Jurkat, Clone E6-1 (cell line): ENCODE data around the gene E2F4.

Source experiments
- DNase-seq: peaks from one replicate; pipeline ENCODE4 v3.0.0-alpha.2; 2011; ENCODE audit warnings: low read depth, low spot score
- H3K4me3 ChIP-seq: 2 replicates; pipeline ENCODE4 v1.5.1; 2011; ENCODE audit warnings: mild to moderate bottlenecking, low read length, control low read depth, moderate library complexity

E2F4 gene

DNA sequence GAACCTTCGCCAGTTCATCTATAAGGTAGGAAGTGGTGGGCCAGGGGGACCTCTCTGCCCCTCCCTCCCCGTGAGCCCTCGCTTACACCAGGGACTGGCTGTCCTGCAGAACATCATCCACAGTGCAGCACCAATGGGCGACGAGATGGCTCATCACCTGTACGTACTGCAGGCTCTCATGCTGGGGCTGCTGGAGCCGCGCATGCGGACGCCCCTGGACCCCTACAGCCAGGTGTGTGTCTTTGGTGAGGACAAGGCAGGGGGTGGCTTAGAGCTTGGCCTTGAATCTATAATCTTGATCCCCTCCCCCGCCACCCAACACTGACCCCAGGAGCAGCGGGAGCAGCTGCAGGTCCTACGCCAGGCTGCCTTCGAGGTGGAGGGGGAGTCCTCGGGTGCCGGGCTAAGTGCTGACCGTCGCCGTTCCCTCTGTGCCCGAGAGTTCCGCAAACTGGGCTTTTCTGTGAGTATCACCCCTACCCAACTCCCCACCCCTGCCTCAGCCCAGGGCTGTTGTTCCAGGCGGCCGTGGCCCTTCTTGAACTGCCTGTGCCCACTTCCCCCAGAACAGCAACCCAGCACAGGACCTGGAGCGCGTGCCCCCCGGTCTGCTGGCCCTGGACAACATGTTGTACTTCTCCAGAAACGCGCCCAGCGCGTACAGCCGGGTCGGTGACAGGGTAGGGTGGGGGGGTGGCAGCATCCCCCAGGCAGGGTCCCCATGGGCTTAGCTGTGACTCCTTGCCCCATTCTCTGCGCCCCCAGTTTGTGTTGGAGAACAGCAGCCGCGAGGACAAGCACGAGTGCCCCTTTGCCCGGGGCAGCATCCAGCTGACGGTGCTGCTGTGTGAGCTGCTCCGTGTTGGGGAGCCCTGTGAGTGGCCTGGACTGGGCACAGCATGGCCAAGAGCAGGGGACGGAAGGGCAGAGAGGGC lies 9.7 kb downstream of the E2F4 start:
- no peak overlapping the region for H3K4me3 ChIP-seq
- DNase-seq, result no peak

DNA sequence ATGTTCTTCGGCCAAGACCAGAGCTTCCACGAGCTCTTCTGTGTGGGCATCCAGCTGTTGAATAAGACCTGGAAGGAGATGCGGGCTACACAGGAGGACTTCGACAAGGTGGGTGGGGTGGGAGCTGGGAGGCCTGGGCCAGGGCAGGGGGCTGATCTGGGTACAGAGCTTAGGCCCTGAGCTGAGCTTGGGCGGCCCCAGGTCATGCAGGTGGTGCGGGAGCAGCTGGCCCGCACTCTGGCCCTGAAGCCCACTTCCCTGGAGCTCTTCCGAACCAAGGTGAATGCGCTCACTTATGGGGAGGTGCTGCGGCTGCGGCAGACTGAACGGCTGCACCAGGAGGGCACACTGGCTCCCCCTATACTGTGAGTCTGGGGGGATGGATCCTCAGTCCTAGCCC lies 10.5 kb downstream of the E2F4 start:
- H3K4me3 ChIP-seq, result no peak overlapping the region
- no peak for DNase-seq

DNA sequence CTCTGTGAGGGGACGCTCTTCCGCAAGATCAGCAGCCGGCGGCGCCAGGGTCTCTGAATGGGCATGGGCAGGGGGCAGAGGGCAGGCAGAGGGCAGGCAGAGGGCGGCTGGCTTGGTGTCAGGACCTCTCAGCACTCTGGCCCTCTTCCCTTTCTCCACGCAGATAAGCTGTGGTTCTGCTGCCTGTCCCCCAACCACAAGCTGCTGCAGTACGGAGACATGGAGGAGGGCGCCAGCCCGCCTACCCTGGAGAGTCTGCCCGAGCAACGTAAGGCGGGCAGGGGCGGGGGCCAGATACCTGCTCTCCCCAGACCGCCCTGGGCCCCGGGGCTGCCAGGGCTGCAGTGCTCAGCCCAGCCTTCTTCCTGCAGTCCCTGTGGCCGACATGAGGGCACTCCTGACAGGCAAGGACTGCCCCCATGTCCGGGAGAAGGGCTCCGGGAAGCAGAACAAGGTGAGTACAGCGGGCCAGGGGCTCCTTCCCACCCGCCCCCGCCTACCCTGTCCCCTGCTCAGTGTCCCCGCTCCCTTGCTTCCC lies 11.1 kb downstream of the E2F4 start:
- H3K4me3 ChIP-seq, result no peak overlapping the region
- no peak for DNase-seq

DNA sequence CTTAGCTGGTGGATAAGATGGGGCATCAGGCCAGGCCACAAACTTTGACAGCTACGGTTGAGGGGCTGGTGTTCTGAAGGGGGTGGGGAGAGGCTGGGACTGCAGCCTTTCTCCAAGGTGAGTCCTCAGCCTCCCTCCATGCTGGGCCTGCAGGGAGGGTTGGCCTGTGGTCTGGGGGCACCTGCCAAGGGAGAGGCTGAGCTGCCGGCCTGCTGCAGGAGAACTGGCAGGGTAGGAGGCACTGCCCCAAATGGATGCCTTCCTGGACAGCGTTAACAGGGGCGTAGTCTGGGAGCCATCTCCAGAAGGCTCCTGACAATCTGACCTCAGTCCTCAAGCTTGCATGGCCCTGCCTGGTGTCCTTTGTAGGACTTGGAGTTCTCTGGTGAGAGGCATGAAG lies 12.1 kb downstream of the E2F4 start:
- DNase-seq, result no peak
- H3K4me3 ChIP-seq, result no peak overlapping the region

DNA sequence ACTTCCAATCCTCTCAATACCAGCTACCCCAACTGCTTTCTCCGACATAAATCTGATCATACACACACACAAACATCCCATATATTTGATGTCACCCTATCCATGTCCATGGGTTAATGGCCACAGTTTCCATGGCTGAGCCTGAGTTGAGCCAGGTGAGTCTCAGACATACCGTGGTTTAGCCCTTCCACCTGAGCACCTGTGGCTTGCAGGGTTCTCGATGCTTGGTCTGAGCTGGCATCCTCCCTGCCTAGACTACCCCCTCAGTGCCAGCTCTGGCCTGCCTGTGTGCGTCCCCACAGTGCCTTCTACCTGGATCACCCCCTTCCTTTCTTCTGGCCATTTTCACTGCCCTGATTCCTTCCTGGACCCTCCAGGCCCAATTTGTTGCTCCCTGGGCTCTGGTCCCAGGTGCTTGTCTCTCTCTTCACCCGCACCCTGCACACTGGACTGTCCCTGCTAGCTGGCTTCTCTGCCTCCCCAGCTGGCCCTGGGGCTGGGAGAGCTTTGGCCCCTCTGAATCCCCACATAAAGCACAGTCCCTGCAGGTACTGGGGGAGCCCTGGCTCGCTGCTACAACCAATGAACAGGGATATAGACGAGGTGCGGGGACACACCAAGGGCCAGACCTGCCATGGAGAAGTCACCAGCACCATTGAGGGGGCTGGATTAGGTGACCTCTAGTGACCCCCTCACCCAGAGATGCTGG lies 14.3 kb downstream of the E2F4 start:
- DNase-seq, result no peak
- no peak overlapping the region for H3K4me3 ChIP-seq

DNA sequence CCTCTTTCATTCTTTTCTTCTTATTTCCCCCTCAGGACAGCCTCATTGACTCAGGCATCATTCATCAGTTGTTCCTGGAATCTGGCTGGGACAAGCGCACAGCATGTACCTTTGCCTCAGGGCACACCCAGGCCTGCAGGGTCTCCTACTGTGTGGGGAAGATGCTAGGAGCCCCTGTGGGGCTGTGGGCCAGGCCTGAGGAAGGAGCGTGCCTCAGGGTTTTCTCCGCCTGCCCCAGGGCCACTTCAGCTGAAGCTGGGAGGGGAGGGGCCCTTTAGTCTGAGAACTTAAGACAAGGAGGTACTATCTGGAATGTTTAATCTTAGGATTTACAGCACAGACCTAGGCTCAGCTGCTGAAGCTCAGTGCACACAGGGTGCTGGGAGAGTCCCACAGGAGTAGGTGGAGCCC lies 14.9 kb downstream of the E2F4 start:
- no peak for DNase-seq
- no peak overlapping the region for H3K4me3 ChIP-seq

DNA sequence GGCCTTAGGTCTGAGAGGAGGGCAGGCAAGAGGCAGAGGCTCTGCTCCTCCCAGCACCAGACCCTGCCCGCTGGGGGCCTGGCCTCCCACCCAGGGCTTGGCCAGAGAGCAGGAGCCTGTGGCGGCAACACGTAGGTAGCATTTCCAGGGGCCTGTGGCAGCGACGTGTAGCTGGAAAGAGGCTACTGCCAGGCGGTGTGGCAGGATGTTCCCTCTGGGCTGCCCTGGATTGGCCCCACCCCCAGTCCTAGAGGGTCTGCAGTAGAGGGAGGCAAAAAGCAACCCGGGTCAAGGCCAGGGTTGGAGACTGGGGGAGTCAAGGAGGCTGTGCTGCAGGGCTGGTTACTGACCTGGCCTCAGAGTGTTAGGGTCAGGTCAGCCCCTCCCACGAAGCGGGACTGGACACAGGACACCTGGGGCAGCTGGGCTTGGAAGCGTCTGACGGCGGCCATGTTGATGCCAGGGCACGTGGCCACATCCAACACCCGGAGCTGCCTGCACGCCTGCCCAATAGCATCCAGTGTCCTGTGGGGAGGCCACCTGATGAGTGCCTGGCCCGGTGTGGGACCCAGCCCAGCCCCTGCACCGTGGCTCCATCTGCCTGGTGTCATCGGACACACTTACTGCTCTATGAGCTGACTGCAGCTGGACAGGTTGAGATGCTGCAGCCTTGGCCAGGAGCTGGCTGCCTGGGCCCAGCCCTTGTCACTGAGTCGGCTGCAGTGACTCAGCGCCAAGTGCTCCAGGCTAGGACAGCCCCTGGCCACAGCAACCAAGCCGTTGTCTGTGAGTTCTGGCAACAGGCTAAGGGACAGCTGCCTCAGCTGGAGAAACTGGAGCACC lies 15.5 kb downstream of the E2F4 start:
- no peak overlapping the region for H3K4me3 ChIP-seq
- DNase-seq, result no peak

DNA sequence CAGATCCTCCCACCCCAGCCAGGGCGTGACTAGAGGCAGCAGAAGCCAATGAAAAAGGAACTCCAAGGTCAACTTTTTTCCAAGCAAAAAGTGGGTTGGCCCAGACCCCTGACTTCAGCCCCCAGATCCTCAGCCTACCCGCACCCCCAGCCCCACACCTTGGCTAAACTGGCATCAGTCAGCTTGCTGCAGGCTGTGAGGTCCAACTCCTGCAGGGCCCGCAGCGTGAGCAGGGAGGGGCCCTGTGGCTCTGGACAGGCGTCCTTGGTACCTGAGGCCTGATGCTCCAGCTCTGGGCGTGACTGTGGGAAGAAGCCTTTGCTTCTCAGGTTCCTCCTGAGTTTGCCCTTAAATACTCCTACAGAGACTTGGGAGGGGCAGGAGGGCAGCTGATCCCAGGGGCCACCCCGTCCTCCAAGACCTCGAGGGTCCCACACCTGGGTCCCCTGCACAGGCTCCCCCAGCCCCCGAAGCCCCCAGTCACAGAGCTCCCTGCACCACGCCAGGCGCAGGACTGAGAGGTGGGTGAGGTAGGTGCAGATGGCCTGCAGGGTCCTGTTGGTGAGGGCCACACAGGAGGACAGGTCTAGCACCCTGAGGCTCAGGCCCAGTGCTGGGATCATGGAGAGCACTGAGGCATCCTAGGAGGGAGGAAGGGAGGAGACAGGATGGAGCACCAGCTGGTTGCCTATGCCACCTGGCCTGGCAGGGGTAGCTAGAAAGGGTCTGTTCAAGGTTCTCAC lies 16.4 kb downstream of the E2F4 start:
- DNase-seq, result no peak

DNA sequence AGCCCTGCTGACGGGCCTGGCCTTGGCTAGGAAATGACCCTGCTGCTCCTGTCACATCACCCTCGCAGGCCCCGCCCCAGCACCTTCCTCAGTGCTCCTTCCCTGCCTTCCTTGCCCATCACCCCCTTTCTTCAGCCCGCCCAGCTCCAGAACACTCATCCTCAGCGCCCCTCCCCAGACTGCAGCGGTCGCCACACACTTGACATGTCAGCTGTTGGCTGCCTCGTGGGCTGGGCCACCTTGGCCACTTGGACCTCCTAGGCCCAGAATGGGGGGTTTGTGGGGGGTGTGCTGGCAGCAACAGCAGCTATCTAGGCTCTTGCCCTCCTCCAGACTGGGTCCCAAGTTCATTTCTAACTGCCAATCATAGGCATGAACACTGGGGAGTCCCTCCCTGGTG lies 17.6 kb downstream of the E2F4 start:
- H3K4me3 ChIP-seq, result no peak overlapping the region
- DNase-seq, result no peak

More for the DNA sequence above, 16.4 kb downstream of the E2F4 start:
- H3K4me3 ChIP-seq, result no peak overlapping the region

DNA sequence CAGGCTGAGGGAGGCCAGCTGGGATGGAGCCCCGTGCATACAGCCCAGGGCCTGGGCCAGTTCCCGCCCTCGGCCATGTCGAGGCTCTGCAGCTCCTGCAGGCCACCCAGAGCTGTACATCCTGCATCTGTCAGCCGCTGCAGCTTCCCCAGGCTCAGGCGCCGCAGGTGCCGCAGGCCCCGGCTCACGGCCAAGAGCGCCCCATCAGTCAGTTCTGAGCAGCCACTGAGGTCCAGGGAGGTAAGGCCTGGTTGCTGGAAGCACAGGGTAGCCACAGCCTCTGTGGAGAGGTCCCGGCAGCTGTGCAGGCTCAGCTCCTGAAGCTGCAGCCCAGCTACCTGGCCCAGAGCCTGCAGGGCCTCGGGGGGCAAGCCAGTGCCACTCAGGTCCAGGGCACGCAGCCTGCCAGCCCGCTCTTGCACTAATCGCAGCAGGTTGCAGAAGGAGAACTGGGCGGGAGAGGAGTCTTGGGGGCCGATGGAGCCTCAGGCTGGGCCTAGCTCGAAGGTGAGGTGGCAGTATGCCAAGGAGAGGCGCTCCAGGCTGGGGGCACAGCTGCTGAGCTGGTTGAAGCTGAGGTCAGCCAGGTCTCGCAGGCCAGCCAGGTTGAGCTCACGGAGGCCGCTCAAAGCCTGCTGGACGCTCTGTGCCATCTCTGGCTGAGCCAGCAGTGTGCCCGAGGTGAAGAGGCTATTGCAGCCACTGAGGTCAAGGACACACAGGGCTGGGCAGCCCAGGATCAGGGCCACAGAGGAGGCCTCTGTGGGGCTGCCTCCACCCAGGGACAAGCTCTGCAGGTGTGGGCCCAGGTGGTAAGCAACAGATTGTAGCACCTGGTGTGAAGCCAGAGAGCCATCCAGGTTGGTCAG lies 18.3 kb downstream of the E2F4 start:
- no peak overlapping the region for H3K4me3 ChIP-seq
- DNase-seq, result no peak

DNA sequence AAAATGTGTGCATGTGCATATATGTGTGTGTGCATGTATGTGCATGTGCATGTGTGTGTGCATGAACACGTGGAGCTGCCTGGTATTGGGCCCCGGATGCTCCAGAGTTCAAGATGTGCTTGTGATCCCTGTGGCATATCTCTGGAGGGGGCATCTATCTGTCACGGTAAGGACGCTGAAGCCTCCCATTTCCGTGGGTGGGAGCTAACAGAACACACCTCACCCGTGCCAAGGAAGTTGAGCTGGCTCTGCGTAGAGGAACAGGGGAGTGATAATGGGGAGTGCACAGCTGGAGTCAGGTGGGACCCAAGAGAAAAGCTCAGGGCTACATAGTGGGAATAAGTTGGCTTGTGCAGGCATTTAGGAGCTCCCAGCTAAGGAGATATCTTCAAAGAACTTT lies 19.7 kb downstream of the E2F4 start:
- no peak overlapping the region for H3K4me3 ChIP-seq
- no peak for DNase-seq

DNA sequence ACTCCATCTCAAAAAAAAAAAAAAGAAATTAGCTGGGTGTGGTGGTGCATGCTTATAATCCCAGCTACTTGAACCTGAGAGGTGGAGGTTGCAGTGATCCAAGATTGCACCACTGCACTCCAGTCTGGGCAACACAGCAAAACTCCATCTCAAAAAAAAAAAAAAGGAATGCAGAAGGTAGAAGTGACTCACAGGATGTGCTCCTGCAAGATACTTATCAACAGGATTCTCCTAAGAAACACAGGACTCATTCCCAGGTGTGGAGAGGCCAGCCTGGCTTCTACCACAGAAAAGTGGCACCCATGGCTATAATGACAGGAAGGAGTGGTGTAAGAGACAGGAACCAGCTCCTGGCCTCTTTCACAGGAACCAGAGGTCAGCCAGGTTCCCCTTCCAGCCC lies 20.8 kb downstream of the E2F4 start:
- no peak for DNase-seq
- H3K4me3 ChIP-seq, result no peak overlapping the region

DNA sequence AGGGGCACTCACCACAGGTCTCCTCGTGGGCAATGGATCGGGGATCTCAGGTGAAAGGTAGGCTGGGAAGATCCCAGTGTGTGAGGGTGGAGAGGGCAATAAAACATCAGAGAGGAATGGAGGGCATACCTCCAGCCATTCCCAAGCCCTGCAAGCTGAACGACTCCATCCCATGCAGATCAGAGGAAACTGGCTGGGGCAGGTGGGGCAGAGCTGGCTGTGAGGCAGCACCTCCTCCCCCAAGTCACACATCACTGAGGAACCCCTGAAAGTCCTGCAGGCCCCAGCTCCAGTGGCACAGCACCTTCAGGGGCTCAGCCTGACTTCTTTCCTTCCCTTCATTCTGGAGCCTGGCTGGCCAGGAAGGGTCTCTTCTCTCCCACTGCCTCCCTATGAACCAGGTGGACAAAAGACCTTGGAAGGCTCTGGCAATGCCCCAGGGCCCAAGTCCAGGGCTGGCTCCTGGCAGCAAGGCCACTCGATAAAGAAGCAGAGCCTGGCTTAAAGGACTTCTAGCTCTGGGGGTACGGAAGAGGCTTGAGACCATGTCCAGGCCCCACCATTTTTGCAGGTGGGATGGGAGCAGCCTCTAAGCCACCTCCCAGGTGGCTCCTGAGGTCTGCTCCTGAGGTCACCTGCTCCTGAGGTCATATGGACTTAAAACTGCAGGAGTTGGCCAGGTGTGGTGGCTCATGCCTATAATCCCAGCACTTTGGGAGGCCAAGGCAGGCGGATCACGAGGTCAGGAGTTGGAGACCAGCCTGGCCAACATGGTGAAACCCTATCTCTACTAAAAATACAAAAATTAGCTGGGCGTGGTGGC lies 21.5 kb downstream of the E2F4 start:
- no peak for DNase-seq
- no peak overlapping the region for H3K4me3 ChIP-seq

DNA sequence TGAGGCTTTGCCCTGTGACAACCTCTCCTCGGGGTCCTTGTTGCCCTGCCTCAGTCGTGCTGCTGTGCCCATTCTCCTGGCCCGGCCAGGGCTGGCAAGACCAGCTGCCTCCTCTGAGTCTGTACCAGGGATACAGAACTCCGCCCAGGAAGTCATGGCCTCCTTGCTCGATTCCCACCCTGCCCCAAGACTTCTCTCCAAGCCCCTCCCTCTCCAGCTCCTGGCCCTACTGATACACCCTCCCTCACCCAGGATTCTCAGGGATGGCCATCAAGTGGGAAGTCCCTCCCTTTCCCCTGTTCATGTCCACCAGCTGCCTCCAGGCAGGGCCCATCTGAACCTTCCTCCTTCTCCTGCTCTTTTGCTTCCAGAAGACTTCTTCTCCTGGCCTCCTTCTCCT lies 23.8 kb downstream of the E2F4 start:
- no peak for DNase-seq
- H3K4me3 ChIP-seq, result no peak overlapping the region

DNA sequence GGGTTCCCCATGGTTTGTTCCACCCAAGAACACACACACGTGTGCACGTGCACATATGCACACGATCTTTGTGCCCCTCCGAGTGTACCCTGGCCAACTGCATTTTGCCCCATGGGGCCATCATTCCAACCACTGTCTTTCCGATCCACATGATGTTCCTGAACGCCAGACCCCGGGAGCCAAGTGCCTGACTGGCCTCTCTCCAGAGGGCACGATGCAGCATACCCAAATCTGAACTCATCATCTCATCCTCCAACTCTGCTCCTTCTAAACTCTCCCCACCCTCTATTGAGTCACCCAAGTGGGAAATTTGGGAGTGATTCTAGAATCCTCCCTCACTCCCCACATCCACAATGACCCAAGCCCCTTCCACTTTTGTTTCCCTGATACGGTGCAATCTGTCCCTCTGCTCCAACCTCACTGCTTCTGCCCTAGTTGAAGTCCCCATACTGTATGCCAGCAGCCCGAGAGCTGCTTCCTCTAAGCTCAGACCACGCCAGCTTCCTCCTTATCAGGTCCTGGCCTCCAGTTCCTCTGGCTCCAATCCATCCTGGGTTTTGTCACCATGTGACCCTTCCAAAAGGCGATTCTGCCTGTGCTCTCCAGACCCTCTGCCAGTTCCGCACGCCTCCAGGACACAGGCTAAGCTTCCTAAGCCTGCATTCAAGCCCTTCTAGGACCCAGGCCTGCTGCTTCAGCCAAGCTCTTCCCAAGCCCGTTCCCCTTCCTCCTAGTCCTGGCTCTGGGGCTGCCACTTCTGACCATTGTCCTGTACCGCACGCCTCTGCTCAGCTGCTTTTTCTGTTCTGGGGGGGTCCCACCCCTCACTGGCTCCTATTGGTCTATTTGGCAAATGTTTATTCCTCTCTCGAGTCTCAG lies 24.9 kb downstream of the E2F4 start:
- no peak overlapping the region for H3K4me3 ChIP-seq
- no peak for DNase-seq

DNA sequence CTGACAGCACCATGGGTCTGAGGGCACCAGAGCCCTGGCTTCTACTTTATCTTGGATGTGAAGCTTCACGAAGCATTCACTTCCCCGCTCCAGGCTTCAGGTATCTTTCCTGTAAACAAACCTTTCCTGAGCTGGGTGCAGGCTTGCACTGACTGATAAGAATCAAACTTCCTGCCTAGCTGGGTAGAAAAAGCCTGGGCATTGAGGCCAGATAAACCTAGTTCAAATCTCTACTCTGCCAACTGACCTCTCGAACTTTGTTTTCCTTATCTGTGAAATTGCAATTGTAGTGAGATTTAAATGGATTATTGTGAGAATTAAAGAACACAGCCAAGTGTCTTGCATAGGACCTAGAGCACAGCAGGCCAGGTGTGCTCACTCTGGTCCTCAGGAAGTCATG lies 32.0 kb downstream of the E2F4 start:
- H3K4me3 ChIP-seq, result no peak overlapping the region
- DNase-seq, result no peak
